HEK293T (cell line): ENCODE measurements around the gene ST6GALNAC1.
A peak's percentile ranks its signal among the peaks of the same experiment; 100 is the strongest.

Source experiments
- CTCF ChIA-PET: fragments of 350-600 bp; formaldehyde crosslinking; extraction: SDS; loops from one replicate; lab custom pipeline; 2021; ENCODE audit warnings: antibody characterized with exemption, inconsistent platforms; lab: Yijun Ruan, JAX
- POLR2A ChIA-PET: fragments of 350-600 bp; formaldehyde crosslinking; extraction: SDS; loops from one replicate; lab custom pipeline; 2020; ENCODE audit warnings: antibody characterized with exemption, inconsistent platforms; lab: Yijun Ruan, JAX
- DNase-seq: peaks from one replicate; pipeline ENCODE4 v3.0.0; 2012; ENCODE audit warnings: mixed read lengths; ENCODE audit errors: extremely low spot score
- ARNT ChIP-seq: fragments of 450-650 bp; IDR thresholded peaks from 2 replicates; pipeline ENCODE4 v1.6.1; 2017; ENCODE audit warnings: mild to moderate bottlenecking
- BHLHE40 ChIP-seq: fragments of 450-650 bp; IDR thresholded peaks from 2 replicates; pipeline ENCODE4 v1.6.1; 2016; ENCODE audit warnings: mild to moderate bottlenecking, moderate library complexity, borderline replicate concordance
- CTBP1 ChIP-seq: fragments of 450-650 bp; IDR thresholded peaks from 2 replicates; pipeline ENCODE4 v1.6.1; 2016; ENCODE audit warnings: borderline replicate concordance
- ELF4 ChIP-seq: fragments of 450-650 bp; IDR thresholded peaks from 2 replicates; pipeline ENCODE4 v1.6.1; 2017; ENCODE audit warnings: antibody characterized with exemption
- FOXA1 ChIP-seq: fragments of 450-650 bp; IDR thresholded peaks from 2 replicates; pipeline ENCODE4 v1.6.1; 2016; ENCODE audit warnings: mild to moderate bottlenecking
- FOXK2 ChIP-seq: fragments of 450-650 bp; IDR thresholded peaks from 2 replicates; pipeline ENCODE4 v1.6.1; 2016; ENCODE audit warnings: mild to moderate bottlenecking
- FOXM1 ChIP-seq: fragments of 450-650 bp; IDR thresholded peaks from 2 replicates; pipeline ENCODE4 v1.6.1; 2017; ENCODE audit warnings: mild to moderate bottlenecking, borderline replicate concordance
- HDGF ChIP-seq: fragments of 450-650 bp; IDR thresholded peaks from 2 replicates; pipeline ENCODE4 v1.6.1; 2017; ENCODE audit warnings: antibody characterized with exemption, borderline replicate concordance
- L3MBTL2 ChIP-seq: fragments of 450-650 bp; conservative IDR thresholded peaks from 2 replicates; pipeline ENCODE4 v1.6.1; 2016; ENCODE audit warnings: mild to moderate bottlenecking
- LEF1 ChIP-seq: fragments of 450-650 bp; IDR thresholded peaks from 2 replicates; pipeline ENCODE4 v1.6.1; 2017; ENCODE audit warnings: mild to moderate bottlenecking, borderline replicate concordance
- NFRKB ChIP-seq: fragments of 450-650 bp; IDR thresholded peaks from 2 replicates; pipeline ENCODE4 v1.6.1; 2016; ENCODE audit warnings: mild to moderate bottlenecking, moderate library complexity
- SP1 ChIP-seq: fragments of 450-650 bp; IDR thresholded peaks from 2 replicates; pipeline ENCODE4 v1.6.1; 2017
- SUZ12 ChIP-seq: fragments of 450-650 bp; IDR thresholded peaks from 2 replicates; pipeline ENCODE4 v1.6.1; 2016; ENCODE audit warnings: mild to moderate bottlenecking
- TARDBP ChIP-seq: fragments of 450-650 bp; IDR thresholded peaks from 2 replicates; pipeline ENCODE4 v1.6.1; 2016
- ZNF384 ChIP-seq: fragments of 450-650 bp; IDR thresholded peaks from 2 replicates; pipeline ENCODE4 v1.6.1; 2016
- TF ChIP-seq, protein P1 (sequence below): fragments of 450-650 bp; IDR thresholded peaks from 2 replicates; pipeline ENCODE4 v1.6.1; 2016

ST6GALNAC1 gene

GRCh38 chr17:76598004-76598439 is 45.5 kb downstream of the ST6GALNAC1 start:
- POLR2A ChIA-PET = interaction anchor here (3.0 kb wide), 1 partner anchor 40 kb away, joined by 15 read pairs; no protein-coding TSS in a partner anchor

GRCh38 chr17:76597156-76598003 is 46.2 kb downstream of the ST6GALNAC1 start:
- DNase-seq = no peak
- TF ChIP-seq FOXK2 = no peak
- no peak for TF ChIP-seq ZNF384
- TF ChIP-seq FOXA1 = no peak
- TF ChIP-seq TARDBP = no peak
- TF ChIP-seq NFRKB = no peak
- no peak for TF ChIP-seq ELF4
- CTCF ChIA-PET = interaction anchor here (1.0 to 1.3 kb wide), 2 partner anchors 11 to 100 kb away, joined by 3 to 5 read pairs; no protein-coding TSS in a partner anchor
- POLR2A ChIA-PET = interaction anchor here (3.0 kb wide), 1 partner anchor 40 kb away, joined by 15 read pairs; no protein-coding TSS in a partner anchor

More at GRCh38 chr17:76598004-76598439, 45.5 kb downstream of the ST6GALNAC1 start:
- TF ChIP-seq ZNF384 (no peak), LEF1 (no peak), ARNT (no peak), ELF4 (no peak), CTBP1 (no peak), FOXK2 (no peak), NFRKB (no peak), TARDBP (no peak), L3MBTL2 (no peak), BHLHE40 (no peak), FOXA1 (no peak), SP1 (no peak), SUZ12 (no peak), HDGF (no peak)
- TF ChIP-seq, protein P1, sequence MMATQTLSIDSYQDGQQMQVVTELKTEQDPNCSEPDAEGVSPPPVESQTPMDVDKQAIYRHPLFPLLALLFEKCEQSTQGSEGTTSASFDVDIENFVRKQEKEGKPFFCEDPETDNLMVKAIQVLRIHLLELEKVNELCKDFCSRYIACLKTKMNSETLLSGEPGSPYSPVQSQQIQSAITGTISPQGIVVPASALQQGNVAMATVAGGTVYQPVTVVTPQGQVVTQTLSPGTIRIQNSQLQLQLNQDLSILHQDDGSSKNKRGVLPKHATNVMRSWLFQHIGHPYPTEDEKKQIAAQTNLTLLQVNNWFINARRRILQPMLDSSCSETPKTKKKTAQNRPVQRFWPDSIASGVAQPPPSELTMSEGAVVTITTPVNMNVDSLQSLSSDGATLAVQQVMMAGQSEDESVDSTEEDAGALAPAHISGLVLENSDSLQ = no peak
- DNase-seq = no peak
- CTCF ChIA-PET = interaction anchor here (1.0 to 1.3 kb wide), 3 partner anchors 11 to 100 kb away, joined by 3 to 5 read pairs (median 4); no protein-coding TSS in a partner anchor

DNA sequence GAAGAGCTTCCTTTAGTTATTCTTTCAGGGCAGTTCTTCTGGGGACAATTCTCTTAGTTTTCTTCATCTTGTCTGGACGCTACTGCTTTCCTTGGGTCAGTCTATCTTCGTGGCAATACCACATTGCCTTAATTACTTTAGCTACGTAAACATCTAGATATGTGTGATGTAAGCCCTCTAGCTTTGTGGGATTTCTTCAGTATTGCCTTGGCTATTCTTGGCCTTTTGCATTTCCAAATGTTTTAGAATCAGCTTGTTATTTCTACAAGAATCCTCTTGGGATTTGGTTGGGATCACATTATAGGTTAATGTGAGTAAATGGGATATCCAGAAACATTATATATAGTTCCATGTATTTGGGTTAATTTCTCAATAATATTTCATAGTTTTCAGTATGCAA is 48.9 kb downstream of the ST6GALNAC1 start:
- ChIA-PET POLR2A (interaction anchor here (0.6 to 3.2 kb wide), 6 partner anchors 10 to 77 kb away, joined by 3 to 16 read pairs (median 4); no protein-coding TSS in a partner anchor), CTCF (interaction anchor here (0.6 to 1.3 kb wide), 3 partner anchors 9 to 72 kb away, joined by 3 read pairs; partner anchors contain the start of gene ST6GALNAC2)
- TF ChIP-seq BHLHE40 = no peak

DNA sequence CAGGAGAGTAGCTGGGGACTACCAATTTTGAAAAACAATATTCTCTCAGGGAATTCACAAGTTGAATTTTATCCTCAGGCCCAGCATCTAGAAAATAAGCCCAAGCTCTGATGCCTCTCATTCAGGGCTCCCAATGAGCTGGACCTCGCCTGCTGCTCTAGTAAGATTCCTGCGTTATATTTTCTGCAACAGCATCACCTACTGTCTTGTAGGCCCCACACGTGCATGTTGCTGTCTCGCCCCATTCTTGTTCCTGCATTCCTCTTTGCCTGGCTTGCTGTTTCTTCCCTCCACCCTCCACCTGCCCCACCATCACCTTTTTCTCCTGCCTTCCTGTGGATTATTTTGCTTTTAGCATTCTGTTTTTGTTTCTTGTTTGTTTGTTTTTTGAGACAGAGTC is 49.6 kb downstream of the ST6GALNAC1 start:
- DNase-seq = peak; percentile 8
- CTCF ChIA-PET = interaction anchor here (1.0 to 1.3 kb wide), 3 partner anchors 8 to 71 kb away, joined by 3 read pairs; partner anchors contain the start of gene ST6GALNAC2
- POLR2A ChIA-PET = interaction anchor here (0.6 to 3.2 kb wide), 8 partner anchors 18 to 78 kb away, joined by 3 to 16 read pairs (median 4); no protein-coding TSS in a partner anchor
- TF ChIP-seq ELF4 (no peak), ARNT (no peak), TARDBP (no peak), SP1 (no peak), FOXK2 (no peak)

More for the DNA sequence above, 48.9 kb downstream of the ST6GALNAC1 start:
- DNase-seq = no peak

- ChIA-PET CTCF (interaction anchor here (1.0 to 1.3 kb wide), 2 partner anchors 8 to 10 kb away, joined by 3 read pairs; partner anchors contain the start of gene ST6GALNAC2), POLR2A (interaction anchor here (0.9 to 3.2 kb wide), 7 partner anchors 19 to 78 kb away, joined by 3 to 16 read pairs (median 4); no protein-coding TSS in a partner anchor)
- peak; percentile 8 for DNase-seq
- TF ChIP-seq ELF4 (no peak), HDGF (no peak), ARNT (no peak), CTBP1 (no peak), L3MBTL2 (no peak), FOXM1 (no peak), SUZ12 (no peak), SP1 (no peak), LEF1 (no peak), TARDBP (no peak), BHLHE40 (no peak), FOXA1 (no peak), NFRKB (no peak), FOXK2 (no peak), ZNF384 (no peak)
- TF ChIP-seq, protein P1 = no peak
These were observed 50.2 kb downstream of the ST6GALNAC1 start for GRCh38 chr17:76593384-76593826.

GRCh38 chr17:76588182-76588581 is 55.4 kb downstream of the ST6GALNAC1 start:
- CTCF ChIA-PET = interaction anchor here (0.7 to 1.0 kb wide), 3 partner anchors 65 to 324 kb away, joined by 3 read pairs; no protein-coding TSS in a partner anchor
- TF ChIP-seq LEF1 (no peak), ZNF384 (no peak), ARNT (no peak), BHLHE40 (no peak), SP1 (no peak), L3MBTL2 (no peak), TARDBP (no peak), HDGF (no peak), ELF4 (no peak), FOXM1 (no peak), CTBP1 (no peak), NFRKB (no peak), FOXA1 (no peak)
- no peak for DNase-seq
- POLR2A ChIA-PET = no interaction called here
